ENCODE measurements around the gene UBE2U.

UBE2U gene

DNA sequence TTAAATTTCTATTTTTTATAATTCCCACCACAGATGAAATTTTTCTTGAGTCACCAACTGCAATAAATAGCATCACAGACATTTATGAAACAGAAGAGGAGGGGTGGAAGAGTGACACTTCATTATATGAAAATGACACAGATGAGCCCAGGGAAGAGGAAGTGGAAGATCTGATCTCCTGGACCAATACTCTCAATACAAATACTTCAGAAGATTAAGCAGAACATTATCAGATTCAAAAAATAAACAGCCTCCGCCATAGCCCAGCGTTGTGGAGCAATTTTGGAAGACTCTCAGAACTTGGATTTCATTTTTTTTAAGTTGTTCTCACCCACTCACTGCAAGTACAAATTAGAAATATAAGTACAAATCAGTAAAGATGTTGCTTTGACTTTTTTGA is 63.6 kb downstream of the UBE2U start:
- Histone ChIP-seq H3K4me3 (ENCODE audit: low read length) (no peak overlapping the region), H3K27me3 (ENCODE audit: control insufficient read depth, insufficient read depth, low read length) (no peaks in the 10 kb centered on the region), H3K27ac (ENCODE audit: low read length) (no peak overlapping the region), H3K4me1 (ENCODE audit: control insufficient read depth, low read depth, low read length) (no peaks in the 10 kb centered on the region), H3K9me3 (ENCODE audit: control insufficient read depth, low read depth, low read length) (no peaks in the 10 kb centered on the region), H3K36me3 (ENCODE audit: control insufficient read depth, low read depth, low read length) (no peaks in the 10 kb centered on the region), H3K9ac (ENCODE audit: low read length) (no peak overlapping the region)

DNA sequence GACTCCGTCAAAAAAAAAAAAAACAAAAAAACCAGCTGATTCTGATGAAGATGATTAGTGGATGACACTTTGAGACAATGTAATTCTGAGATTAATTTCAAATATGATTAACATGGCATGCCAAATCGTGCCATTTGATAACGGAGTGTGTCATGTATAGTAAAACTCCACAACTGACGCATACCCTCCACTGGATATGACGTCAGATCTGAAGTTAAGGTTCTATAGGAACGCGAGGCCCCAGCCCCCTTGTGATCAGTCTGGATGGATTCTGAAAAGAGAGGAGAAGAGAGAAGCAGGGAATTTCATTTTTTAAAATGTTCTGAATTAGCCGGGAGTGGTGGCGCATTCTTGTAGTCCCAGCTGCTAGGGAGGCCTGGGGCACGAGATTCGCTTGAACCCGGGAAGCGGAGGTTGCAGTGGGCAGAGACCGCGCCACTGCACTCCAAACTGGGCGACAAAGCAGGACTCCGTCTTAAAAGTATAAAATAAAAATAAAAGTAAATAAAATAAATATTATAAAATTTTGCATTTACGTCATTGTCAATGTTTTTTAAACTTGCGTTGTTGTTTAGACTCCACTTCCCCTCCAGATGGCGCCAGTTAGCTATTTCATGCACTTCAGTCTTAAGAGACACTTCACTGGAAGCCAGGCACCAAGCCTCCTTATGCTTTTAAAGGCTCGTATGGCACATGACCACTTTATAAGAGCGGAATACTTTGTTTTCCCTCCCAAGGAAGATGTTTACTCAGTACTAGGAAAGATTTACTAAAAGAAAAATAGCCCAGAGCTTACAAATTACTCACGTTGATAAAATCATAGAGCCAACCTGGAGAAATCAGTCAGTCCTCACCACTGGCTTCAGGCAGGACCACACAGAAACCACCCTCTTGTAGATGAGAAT is 65.5 kb downstream of the UBE2U start:
- H3K9ac ChIP-seq (ENCODE audit: low read length) = no peak overlapping the region
- no peak overlapping the region for H3K27ac ChIP-seq (ENCODE audit: low read length)
- no peak overlapping the region for H3K4me3 ChIP-seq (ENCODE audit: low read length)
- peaks cover 7% of the 10 kb centered on the region for H3K9me3 ChIP-seq (ENCODE audit: control insufficient read depth, low read depth, low read length)
- no peaks in the 10 kb centered on the region for H3K27me3 ChIP-seq (ENCODE audit: control insufficient read depth, insufficient read depth, low read length)
- H3K36me3 ChIP-seq (ENCODE audit: control insufficient read depth, low read depth, low read length) = no peaks in the 10 kb centered on the region
- no peaks in the 10 kb centered on the region for H3K4me1 ChIP-seq (ENCODE audit: control insufficient read depth, low read depth, low read length)

DNA sequence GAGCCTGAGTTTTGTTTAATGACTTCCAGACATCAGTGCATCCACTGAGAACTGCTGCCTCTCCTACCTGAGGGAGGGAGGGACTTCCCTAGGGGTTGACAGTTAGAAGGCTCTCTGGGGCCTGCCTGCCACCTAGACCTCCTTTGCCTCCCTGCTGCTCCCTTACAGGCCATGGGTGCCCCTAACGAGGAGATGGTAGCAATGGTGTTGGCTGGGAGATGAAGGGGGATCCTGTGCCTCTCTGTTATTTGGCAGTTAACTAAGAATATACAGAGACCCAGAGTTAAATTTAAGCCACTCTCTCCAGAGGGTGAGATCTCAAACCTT is 66.1 kb downstream of the UBE2U start:
- no peaks in the 10 kb centered on the region for H3K36me3 ChIP-seq (ENCODE audit: control insufficient read depth, low read depth, low read length)
- H3K27me3 ChIP-seq (ENCODE audit: control insufficient read depth, insufficient read depth, low read length) = no peaks in the 10 kb centered on the region
- H3K27ac ChIP-seq (ENCODE audit: low read length) = no peak overlapping the region
- no peaks in the 10 kb centered on the region for H3K4me1 ChIP-seq (ENCODE audit: control insufficient read depth, low read depth, low read length)
- H3K9ac ChIP-seq (ENCODE audit: low read length) = no peak overlapping the region
- no peak overlapping the region for H3K4me3 ChIP-seq (ENCODE audit: low read length)
- peaks cover 7% of the 10 kb centered on the region for H3K9me3 ChIP-seq (ENCODE audit: control insufficient read depth, low read depth, low read length)

DNA sequence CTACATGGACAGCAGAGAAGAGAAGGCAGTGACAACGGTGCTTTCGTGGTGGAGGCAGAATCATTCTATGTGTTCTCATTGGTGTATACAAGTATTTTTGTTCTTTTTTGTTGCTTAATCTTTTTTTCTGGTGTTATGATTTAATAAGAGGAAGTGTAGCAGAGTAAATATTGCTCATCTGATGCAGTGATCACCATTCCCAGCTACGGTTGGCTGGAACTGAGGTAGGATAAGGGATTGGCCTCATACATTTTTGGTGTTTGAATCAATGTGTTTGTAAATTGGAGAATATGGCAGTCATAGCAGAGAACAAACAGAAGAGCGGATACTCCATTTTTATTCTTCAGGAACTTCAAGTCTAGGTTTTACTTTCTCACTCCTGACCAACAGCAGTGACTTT is 76.6 kb downstream of the UBE2U start:
- Histone ChIP-seq H3K9me3 (ENCODE audit: control insufficient read depth, low read depth, low read length) (no peaks in the 10 kb centered on the region), H3K27ac (ENCODE audit: low read length) (no peak overlapping the region)

DNA sequence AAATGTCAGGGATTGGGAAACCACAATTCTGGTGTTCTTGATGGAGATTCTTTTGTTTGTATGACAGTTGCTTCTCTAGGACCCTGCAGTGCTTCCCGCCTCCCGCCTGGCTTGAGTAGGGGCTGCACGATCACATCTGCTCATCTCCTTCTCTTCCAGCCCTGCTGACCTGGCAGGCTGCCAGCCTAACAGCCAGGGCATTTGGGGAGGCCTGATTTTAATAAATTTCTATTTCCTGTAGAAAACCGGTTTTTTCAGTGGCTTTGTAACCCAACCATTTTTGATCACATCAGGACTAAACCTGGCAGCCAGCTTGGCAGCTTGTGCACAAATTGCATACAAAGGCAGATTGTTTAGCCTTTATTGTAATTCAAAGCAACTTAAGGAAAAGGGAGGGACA is 78.9 kb downstream of the UBE2U start:
- Histone ChIP-seq H3K27me3 (ENCODE audit: control insufficient read depth, insufficient read depth, low read length) (no peaks in the 10 kb centered on the region), H3K4me3 (ENCODE audit: low read length) (no peak overlapping the region), H3K27ac (ENCODE audit: low read length) (no peak overlapping the region), H3K36me3 (ENCODE audit: control insufficient read depth, low read depth, low read length) (no peaks in the 10 kb centered on the region), H3K9ac (ENCODE audit: low read length) (no peak overlapping the region), H3K9me3 (ENCODE audit: control insufficient read depth, low read depth, low read length) (no peaks in the 10 kb centered on the region), H3K4me1 (ENCODE audit: control insufficient read depth, low read depth, low read length) (peaks cover 6% of the 10 kb centered on the region)

More for the DNA sequence above, 76.6 kb downstream of the UBE2U start:
- Histone ChIP-seq H3K4me1 (ENCODE audit: control insufficient read depth, low read depth, low read length) (peaks cover 6% of the 10 kb centered on the region), H3K27me3 (ENCODE audit: control insufficient read depth, insufficient read depth, low read length) (no peaks in the 10 kb centered on the region), H3K4me3 (ENCODE audit: low read length) (no peak overlapping the region), H3K9ac (ENCODE audit: low read length) (no peak overlapping the region), H3K36me3 (ENCODE audit: control insufficient read depth, low read depth, low read length) (no peaks in the 10 kb centered on the region)

DNA sequence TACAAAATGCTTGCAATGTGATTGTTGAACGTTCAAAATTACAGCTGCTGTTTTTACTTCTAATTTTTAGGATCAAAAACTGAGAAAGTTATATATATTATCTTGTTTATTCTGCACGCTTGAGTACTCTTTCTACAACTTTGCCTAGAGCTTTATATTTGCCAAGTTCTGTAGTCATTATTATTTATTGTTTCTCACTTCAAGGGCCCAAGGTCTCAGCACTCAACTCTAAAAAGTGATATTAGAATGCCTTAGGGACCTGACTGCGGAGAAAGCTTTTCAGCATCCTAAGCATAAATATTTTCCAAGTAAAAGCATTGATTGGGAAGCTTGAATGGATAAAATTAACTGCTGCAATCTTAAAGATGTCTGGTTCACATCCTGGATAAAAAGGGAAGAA is 83.6 kb downstream of the UBE2U start:
- Histone ChIP-seq H3K4me1 (ENCODE audit: control insufficient read depth, low read depth, low read length) (peaks cover 4% of the 10 kb centered on the region), H3K27ac (ENCODE audit: low read length) (no peak overlapping the region), H3K9me3 (ENCODE audit: control insufficient read depth, low read depth, low read length) (no peaks in the 10 kb centered on the region), H3K36me3 (ENCODE audit: control insufficient read depth, low read depth, low read length) (no peaks in the 10 kb centered on the region), H3K9ac (ENCODE audit: low read length) (no peak overlapping the region), H3K27me3 (ENCODE audit: control insufficient read depth, insufficient read depth, low read length) (no peaks in the 10 kb centered on the region), H3K4me3 (ENCODE audit: low read length) (no peak overlapping the region)

DNA sequence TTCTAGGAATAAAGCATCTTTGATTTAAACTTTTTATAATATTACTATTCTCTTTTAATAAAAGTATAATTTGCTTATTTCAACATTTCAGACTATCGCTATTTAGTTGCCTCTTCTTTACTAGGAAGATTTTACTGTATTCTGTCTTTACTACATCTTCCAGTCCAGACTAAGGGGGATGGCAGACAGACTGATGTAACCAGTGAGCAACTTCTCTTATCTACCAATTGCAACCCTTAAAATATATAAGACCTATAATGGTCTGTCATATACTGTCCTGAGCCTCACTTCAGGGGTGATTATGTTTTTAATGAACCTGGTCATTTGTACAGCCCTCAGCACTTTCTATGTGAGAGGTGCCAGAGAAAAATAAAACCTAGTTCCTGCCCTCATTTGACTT is 87.0 kb downstream of the UBE2U start:
- no peaks in the 10 kb centered on the region for H3K4me1 ChIP-seq (ENCODE audit: control insufficient read depth, low read depth, low read length)
- H3K27ac ChIP-seq (ENCODE audit: low read length) = no peak overlapping the region
- H3K36me3 ChIP-seq (ENCODE audit: control insufficient read depth, low read depth, low read length) = no peaks in the 10 kb centered on the region
- H3K9me3 ChIP-seq (ENCODE audit: control insufficient read depth, low read depth, low read length) = no peaks in the 10 kb centered on the region
- H3K27me3 ChIP-seq (ENCODE audit: control insufficient read depth, insufficient read depth, low read length) = no peaks in the 10 kb centered on the region
- H3K9ac ChIP-seq (ENCODE audit: low read length) = no peak overlapping the region
- H3K4me3 ChIP-seq (ENCODE audit: low read length) = no peak overlapping the region

DNA sequence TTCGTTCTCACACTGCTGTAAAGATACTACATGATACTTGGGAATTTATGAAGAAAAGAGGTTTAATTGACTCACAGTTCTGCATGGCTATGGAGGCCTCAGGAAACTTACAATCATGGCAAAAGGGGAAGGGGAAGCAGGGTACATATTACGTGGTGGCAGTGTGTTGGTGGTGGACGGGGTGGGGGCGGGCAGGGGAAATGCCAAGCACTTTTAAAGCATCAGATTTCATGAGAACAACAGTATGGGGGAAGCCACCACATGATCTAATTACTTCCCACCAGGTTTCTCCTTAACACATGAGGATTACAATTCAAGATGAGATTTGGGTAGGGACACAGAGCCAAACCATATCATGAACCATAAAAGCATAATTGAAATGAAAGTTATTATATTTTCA is 88.5 kb downstream of the UBE2U start:
- Histone ChIP-seq H3K27me3 (ENCODE audit: control insufficient read depth, insufficient read depth, low read length) (no peaks in the 10 kb centered on the region), H3K36me3 (ENCODE audit: control insufficient read depth, low read depth, low read length) (no peaks in the 10 kb centered on the region), H3K4me3 (ENCODE audit: low read length) (no peak overlapping the region), H3K9ac (ENCODE audit: low read length) (no peak overlapping the region), H3K27ac (ENCODE audit: low read length) (no peak overlapping the region), H3K4me1 (ENCODE audit: control insufficient read depth, low read depth, low read length) (no peaks in the 10 kb centered on the region), H3K9me3 (ENCODE audit: control insufficient read depth, low read depth, low read length) (no peaks in the 10 kb centered on the region)

DNA sequence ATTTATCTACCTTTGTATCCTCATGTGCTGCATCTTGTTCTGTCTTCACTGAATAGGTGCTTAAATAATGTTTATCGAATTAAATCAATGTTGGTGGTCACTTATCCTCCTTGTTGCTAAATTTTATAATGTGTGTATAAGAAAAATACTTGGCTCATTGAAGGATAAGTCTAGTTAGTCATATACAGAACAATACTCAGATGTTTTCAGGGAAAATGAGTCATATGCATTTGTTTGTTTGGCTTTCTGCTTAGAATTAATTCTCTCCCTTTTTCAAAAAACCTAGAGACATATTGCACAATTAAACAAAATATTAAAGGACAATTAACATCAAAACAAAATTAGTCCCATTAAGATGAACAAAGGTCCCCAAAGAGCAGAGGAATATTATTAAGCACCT is 89.0 kb downstream of the UBE2U start:
- Histone ChIP-seq H3K4me1 (ENCODE audit: control insufficient read depth, low read depth, low read length) (no peaks in the 10 kb centered on the region), H3K27me3 (ENCODE audit: control insufficient read depth, insufficient read depth, low read length) (no peaks in the 10 kb centered on the region), H3K4me3 (ENCODE audit: low read length) (no peak overlapping the region), H3K9ac (ENCODE audit: low read length) (no peak overlapping the region), H3K36me3 (ENCODE audit: control insufficient read depth, low read depth, low read length) (no peaks in the 10 kb centered on the region), H3K27ac (ENCODE audit: low read length) (no peak overlapping the region), H3K9me3 (ENCODE audit: control insufficient read depth, low read depth, low read length) (no peaks in the 10 kb centered on the region)

DNA sequence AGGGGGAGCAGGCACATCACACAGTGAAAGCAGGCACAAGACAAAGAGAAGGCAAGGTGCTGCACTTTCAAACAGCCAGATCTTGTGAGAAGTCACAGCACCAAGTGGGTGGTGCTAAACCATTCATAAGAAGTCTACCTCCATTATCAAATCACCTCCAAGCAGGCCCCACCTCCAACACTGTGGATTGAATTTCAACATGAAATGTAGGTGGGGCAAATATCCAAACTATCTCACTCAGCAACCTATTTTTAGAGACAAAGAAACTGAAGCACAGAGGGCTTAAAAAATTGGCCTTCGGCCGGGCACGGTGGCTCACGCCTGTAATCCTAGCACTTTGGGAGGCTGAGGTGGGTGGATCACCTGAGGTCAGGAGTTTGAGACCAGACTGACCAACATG is 90.4 kb downstream of the UBE2U start:
- Histone ChIP-seq H3K9ac (ENCODE audit: low read length) (no peak overlapping the region), H3K9me3 (ENCODE audit: control insufficient read depth, low read depth, low read length) (no peaks in the 10 kb centered on the region), H3K4me1 (ENCODE audit: control insufficient read depth, low read depth, low read length) (no peaks in the 10 kb centered on the region), H3K36me3 (ENCODE audit: control insufficient read depth, low read depth, low read length) (no peaks in the 10 kb centered on the region), H3K4me3 (ENCODE audit: low read length) (no peak overlapping the region), H3K27me3 (ENCODE audit: control insufficient read depth, insufficient read depth, low read length) (no peaks in the 10 kb centered on the region), H3K27ac (ENCODE audit: low read length) (no peak overlapping the region)

DNA sequence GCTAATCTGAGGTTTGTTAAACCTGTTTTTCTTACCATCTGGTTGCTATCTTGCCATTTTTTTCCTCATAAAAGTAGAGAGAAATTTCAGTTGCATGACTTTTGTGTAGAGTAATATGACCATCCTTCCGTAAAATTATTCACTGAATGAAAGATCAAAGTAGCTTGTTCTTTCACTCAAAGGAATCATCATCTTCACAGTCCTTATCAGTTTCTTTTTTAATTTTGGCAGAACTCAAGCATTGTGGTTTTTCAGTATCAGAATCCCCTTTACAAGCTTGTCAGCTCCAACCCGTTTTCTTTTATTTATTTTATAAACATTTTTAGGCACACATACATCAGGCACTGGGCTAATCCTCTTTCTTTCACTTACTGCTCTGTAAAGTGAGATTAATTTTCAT is 91.7 kb downstream of the UBE2U start:
- H3K9me3 ChIP-seq (ENCODE audit: control insufficient read depth, low read depth, low read length) = no peaks in the 10 kb centered on the region
- H3K36me3 ChIP-seq (ENCODE audit: control insufficient read depth, low read depth, low read length) = no peaks in the 10 kb centered on the region
- no peak overlapping the region for H3K4me3 ChIP-seq (ENCODE audit: low read length)
- H3K27ac ChIP-seq (ENCODE audit: low read length) = no peak overlapping the region
- no peaks in the 10 kb centered on the region for H3K4me1 ChIP-seq (ENCODE audit: control insufficient read depth, low read depth, low read length)
- H3K9ac ChIP-seq (ENCODE audit: low read length) = no peak overlapping the region
- no peaks in the 10 kb centered on the region for H3K27me3 ChIP-seq (ENCODE audit: control insufficient read depth, insufficient read depth, low read length)

DNA sequence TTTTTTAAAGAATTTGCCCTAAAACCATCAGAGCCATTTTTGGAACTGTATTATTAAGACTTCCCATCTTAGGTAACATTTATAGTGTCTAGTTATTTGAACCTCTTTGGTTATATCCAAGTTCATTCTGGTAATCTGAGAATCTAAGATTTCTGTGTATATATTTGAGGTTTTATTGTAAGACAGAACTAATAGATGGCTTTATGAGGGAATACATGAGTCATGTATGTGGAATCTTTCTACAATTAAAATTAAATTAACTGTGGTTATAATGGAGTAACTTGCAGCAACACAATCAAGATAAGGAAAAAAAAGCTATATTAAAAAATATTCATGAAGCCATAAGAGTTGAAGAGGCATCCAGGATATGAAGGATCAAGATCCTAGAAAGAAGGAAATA is 92.1 kb downstream of the UBE2U start:
- no peaks in the 10 kb centered on the region for H3K9me3 ChIP-seq (ENCODE audit: control insufficient read depth, low read depth, low read length)
- H3K4me3 ChIP-seq (ENCODE audit: low read length) = no peak overlapping the region
- no peaks in the 10 kb centered on the region for H3K27me3 ChIP-seq (ENCODE audit: control insufficient read depth, insufficient read depth, low read length)
- no peaks in the 10 kb centered on the region for H3K36me3 ChIP-seq (ENCODE audit: control insufficient read depth, low read depth, low read length)
- no peak overlapping the region for H3K9ac ChIP-seq (ENCODE audit: low read length)
- H3K27ac ChIP-seq (ENCODE audit: low read length) = no peak overlapping the region
- H3K4me1 ChIP-seq (ENCODE audit: control insufficient read depth, low read depth, low read length) = no peaks in the 10 kb centered on the region

All from iPS-18a (cell line).